T-helper 1 cell treated with Interleukin-12 subunit alpha and Interleukin-12 subunit beta and Interleukin-4 antibody, amounts not matched to agents 30 ng/mL and 1 ng/mL, for 36 hours (primary cell): ENCODE data around the gene PTPRG. TPM values are rescaled to one million over a fixed set of nuclear protein-coding genes. Genes with fewer than 3 reads are reported as not detected.

ENCODE experiments used
- intact Hi-C: fragments of 100-400 bp; cut with micrococcal nuclease; formaldehyde crosslinking; loops from one replicate; pipeline ENCODE4 v1.15.1; 2024
- total RNA-seq: library from RNA; stranded (reverse); gene quantifications from 2 replicates; pipeline ENCODE4 v1.2.3, GENCODE V29; 2022

Gene PTPRG
- total RNA-seq, 1 donor from 2014 or later = 2.5 TPM

DNA sequence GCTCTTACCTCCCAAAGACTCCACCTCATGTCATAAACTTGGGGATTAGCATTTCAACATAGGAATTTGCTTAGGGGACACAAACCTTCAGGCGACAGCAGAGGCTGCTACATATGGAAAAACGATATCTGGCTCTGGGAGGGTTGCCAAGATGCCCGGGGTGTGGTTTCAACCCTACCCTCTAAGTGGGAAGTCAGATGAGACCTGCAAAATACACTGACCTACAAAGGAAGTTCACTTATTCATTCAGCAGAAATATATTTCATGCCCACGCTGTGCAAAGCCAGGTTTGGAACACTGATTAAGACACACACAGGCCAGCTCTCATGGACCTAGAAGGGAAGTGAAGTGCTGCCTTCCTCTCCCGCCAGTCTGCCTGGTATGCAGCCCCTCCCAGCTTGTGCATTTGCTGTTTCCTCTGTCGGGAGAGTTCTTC, 572.7 kb downstream of the PTPRG start:
- intact Hi-C loops = no loop called here

DNA sequence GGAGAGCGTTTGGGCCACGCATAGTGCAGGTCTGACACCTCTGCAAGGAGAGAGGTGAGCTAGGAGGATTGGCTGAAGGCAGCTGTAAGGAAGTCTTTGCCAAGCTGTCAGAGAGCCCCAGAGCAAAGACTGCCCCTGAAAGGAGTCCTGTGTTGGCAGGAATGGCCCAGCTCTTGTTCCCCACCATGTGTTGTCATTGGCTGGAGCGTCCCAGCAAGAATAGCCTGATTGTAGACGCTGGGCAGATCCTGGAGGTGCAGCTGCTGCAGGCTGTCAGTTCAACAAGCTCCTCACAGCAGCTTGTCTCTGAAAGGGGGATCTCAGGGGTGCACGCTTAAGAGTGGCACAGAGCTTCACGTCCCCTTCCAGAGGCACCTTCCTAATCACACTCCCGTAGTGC, 574.4 kb downstream of the PTPRG start:
- intact Hi-C loops = no loop called here

DNA sequence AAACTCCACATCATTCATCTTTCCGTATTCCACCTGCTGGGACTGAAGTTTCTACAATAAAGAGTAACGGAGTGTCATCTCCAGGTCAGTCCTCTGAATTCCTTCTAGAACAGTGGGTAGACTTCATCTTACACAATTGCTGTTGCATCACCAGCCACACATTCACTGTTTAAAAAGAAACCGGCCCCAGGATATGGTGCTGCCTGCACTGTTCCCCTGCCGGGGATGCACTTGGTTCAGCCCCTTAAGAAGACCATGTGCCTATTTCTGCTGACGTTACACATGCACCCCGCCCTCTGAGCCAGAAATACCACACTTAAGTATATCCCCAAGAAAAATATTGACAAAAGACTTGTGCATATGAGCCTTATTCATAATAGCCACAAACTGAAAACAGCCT, 578.6 kb downstream of the PTPRG start:
- intact Hi-C loops = no loop called here

DNA sequence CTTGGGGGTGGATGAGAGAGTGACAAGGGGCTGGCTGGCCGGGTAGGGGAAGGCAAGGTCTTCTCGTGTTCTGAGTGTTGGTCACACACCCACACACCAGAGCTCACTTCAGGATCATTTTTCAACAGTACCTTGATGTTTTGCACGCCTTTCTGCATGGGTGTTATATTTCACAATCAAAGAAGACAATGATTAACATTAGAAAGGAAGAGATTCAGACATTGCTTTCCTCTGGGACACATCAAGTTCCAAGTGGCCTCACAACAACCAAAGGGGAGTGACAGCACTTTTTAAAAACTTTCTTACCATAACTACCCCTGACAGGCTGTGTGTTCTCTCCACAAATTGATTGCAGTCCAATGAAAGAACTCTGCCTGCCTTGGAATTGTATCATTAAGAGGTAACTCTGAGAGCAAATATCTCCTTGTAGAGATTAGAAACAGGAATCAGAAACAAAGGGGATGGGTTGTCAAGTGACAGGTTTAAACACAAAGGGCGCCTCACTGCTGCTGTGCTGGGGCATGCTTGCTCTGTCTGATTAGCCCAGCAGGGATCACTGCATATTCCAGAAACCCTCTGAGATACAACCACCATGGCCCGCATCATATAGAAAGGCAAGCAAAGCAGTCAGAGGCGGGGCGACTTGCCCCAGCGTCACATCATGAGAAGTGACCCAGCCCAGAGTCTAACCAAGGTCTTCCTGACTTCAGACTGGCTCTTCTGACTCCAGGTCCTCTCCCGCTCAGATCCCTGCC, 581.1 kb downstream of the PTPRG start:
- intact Hi-C loops = no loop called here

DNA sequence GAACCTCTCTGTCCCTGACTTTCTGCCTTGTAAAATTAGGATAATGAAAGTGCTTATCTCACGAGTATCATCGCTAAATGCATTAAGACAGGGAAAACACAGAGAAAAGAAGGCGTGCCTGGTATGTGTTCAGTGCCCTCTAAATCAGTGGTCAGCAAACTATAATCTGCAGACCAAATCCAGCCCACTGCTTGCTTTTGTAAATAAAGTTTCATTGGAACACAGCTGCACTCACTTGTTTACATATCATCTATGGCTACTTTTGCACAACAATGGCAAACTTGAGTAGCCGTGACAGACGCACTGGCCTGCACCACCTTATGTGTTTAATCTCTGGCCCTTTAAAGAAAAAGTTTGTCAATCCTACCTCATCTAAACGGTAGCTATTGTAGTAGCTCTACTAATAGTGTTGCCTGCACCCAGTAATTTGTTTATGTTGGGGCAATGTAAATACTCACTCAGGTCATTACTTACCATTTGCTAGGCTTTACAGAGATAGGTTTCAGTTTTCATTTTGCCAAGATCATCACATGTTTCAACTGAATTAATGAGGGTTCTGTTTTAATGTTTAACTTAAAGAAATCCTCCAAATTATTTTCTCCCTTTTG, 582.6 kb downstream of the PTPRG start:
- intact Hi-C loops = no loop called here

DNA sequence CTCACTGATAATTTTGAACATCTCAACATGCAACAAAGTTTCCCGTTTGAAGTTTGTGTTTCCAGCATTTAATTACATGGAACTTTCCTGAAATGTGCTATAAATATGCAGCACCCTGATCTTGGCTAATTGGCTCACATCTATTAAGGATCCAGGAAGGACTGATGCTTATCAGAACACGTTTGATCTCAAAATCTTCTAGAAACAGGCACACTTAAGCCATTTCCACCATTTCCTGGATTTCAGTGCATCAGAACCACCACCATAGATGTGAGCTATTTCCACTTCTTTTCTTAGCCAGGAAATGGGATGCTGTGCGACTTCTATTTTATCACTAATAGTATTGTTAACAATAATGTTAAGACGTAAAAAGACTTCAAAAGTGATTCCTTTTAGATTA, 583.1 kb downstream of the PTPRG start:
- intact Hi-C loops = no loop called here

DNA sequence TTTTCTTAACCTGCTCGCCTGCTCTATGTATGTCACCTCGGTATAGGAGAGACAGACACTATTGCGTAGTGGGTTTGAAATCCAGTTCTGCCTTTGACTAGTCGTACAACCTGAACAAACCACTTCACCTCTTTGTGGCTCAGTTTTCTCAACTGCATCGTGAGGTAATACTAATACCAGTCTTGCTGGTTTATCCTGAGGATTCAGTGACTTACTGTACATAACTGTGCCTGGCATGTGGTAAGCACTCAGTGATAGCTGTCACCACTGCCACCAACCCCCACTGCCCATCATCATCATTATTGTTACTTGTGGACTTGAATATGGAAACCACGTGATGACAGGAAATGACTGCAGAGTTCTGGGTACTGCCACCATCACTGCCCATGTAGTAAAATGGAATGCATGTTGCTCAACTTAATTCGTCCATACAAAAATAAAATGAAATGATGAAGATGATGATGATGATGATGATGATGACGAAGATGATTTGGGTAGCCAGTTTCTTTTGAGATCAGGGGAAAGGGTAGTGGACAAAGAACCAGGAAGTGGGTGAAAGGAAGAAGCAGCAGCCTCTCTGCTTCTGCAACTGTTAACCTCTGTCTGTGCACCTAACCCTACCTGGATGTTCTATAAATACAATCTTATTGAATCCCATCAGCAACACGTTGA, 583.9 kb downstream of the PTPRG start:
- intact Hi-C loops = no loop called here

DNA sequence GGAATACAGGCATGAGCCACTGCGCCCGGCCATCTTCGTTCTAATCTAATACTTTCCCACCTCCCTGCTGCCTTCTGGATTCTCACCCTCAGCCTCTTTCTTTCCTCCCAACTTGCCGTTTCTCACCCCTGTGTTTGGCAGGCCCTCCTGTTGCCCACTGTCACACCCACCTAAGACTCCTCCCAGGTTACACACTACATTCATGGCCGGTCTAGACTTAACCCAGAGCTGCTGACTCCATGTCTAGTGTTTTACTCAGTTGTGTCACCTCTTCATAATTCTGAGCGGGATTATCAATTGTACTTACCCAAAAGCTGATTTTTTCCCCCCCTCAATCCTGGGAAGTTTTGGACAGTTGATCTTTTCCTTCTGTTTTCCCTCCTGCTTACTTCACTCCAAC, 588.2 kb downstream of the PTPRG start:
- intact Hi-C loops = no loop called here

DNA sequence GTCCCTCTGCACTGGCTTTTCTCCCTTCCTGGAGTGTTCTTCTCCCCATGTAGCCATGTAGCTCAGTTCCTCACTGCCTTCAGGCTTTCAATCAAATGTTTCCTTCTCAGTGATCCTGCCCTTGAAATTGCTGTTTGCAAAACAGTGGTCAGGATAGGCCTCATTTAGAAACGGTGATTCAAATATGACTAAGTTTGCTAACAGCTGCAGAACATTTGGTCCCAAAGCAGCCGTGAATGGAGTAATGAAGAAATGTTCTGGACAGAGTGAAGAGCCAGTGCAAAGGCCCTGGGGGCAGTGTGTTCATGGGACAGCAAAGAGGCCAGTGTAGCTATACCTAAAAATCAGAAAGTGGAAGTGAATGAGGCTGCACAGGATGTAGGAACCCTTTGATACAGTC, 588.6 kb downstream of the PTPRG start:
- intact Hi-C loops = no loop called here

DNA sequence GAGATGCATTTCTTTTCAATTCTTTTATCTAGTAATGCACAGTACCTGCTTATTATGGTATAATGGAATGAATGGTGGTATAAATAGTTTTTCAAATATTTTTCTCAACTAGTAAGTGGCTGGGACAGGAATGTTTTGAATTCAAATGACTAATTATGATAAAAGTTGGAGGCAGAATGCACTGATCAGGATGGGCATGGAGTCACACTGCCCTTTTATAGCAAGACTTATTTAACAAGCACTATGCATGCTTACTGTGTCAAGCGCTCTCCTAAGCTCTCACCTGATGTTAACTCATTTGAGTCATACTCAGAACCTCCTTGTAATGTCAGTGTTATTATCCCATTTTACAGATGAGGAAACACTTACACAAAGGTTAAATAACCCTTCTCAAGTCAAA, 590.2 kb downstream of the PTPRG start:
- intact Hi-C loops = no loop called here

DNA sequence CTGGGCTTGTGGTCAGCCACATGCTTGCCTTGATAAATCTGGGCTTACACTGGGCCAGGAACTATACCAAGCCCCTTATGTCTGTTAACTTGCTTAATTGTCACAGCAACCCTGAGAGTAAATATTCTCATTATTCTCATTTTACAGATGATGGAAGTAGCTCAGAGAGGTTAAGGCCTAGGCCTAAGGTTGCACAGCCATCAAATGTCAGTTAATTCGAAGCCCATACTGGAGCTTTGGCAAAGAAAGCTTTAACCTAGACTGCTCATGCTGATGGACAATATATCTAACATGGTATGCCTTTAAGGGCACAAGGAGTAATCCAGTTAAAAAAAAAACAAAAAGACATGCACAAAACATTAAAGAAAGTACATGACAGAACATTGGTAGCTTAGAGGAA, 591.9 kb downstream of the PTPRG start:
- intact Hi-C loops = no loop called here

DNA sequence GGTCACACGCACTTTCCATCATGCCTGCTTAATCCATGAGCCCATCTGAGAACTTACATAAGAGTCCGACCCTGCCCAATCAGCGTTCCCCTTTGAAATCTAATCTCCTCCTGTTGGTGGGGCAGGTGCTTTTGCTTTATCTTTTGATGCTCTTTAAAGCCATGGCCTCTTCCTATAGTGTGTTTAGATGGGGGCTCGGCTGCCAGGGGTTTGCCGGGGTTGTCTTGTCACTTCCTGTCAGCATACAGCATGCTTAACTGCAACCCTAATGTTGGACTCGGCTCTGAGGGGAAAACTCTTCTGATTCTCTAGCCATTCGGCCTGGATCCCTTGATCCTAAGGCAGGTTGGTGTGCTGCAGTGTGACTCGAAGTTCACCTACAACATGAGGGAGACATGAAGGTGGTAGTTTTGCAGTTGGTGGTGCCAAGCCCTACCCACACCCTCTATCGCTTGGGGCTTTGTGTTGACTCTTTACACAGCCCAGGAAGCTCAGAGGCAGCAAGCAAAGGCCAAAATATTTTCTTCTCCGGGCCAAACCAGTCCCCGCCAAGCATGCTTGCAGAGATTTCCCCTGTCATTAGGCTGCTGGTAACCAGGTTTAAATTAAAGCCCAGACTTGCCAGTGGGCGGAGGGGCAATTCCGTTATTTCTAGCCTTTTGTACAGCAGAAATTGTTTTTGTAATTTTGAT, 593.2 kb downstream of the PTPRG start:
- intact Hi-C loops = no loop called here

DNA sequence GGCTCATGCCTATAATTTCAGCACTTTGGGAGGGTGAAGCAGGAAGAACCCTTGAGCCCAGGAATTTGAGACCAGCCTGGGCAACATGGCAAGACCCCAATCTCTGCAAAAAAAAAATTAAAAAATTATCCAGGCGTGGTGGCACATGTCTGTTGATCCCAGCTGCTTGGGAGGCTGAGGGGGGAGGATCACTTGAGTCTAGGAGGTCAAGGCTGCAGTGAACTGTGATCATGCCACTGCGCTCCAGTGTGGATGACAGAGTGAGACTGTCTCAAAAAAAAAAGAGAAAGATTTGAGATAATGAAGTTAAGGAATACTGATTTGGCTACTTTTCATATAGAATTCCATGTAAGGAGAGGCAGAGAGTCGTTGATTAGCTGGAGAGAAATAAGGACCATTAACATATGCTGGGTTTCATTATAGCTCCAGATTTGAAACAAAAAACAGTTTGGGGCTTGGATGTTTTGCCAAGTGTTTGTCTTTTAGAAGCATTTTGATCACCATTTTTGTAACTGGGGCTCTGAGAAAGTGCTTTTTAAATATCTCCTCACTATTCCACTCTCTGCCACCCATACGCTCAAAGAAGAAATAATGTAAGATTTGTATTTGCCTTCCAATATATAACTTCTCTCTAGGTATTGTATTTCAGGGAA, 597.8 kb downstream of the PTPRG start:
- intact Hi-C loops = no loop called here

DNA sequence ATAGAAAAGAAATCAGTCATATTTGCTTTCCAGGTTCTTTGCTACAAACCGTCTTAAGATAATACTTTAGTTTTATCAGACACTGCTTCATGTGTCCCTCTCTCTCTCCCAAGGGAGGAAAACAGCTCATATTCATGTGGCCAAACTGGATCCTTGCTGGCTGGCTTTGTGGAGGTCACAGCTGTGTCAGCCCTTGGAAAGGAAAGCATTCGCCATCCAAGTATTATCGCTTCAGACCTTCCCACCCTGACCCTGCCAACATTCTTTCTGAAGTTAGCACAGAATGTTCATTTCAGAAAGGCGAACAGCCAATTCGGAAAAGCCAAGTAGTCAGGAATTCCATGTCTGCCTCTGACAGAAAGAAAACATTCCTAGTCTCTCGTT, 598.3 kb downstream of the PTPRG start:
- intact Hi-C loops = no loop called here

DNA sequence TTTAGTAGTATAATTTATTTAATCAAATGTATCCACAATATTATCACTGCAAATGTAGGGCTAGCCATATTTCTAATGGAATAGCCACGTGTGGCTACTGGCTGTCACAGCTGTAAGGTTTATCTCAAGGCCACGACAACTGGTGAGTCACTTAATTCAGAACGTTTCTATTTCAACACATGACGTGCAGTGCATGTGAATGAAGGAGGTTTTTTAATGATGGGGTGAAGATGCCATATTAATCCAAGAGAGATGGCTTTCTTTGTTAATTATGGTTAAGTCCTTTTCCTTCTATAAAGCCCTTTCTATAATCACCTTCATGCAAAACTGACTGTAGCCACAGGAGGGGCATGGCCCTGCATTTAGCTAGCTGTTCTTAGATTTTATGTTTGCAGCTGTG, 600.0 kb downstream of the PTPRG start:
- intact Hi-C loops = no loop called here

DNA sequence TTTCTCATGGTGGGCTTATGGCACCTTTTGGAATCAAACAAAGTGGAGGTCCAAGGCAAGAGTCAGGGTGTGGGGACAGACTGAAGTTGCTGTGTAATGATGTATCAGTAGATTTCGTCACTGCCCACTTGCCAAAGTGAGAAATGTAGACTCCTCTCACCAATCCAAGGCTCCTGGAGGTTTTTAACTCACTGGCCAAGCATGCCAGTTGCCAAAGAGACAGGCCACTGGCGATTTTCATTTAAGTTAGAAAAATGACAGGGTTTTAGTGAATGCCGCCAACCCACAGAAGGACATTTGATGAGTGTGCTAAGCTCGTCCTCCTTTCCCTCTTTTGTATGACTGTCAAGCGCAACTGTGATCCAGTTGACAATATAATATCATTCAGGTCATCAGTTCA, 602.8 kb downstream of the PTPRG start:
- intact Hi-C loops = no loop called here

DNA sequence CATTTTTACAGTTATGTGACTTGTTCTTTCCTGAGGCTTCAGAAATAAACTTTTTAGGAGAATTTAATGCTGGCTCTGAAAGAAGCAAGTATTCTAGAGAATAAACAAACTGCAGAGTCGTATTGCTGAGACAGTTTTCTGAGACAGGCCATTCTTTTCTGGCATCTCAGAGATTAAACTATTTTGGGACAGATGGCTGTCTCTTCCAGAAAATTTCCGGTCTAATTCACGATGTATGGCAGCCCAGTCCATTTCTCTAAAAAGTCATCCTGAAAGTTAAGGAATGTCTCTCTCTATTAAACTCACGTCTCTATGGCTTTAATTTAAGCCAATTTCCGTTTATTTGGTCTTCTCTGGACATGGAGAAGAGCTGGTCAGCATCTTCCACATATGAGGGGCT, 603.4 kb downstream of the PTPRG start:
- intact Hi-C loops = no loop called here

DNA sequence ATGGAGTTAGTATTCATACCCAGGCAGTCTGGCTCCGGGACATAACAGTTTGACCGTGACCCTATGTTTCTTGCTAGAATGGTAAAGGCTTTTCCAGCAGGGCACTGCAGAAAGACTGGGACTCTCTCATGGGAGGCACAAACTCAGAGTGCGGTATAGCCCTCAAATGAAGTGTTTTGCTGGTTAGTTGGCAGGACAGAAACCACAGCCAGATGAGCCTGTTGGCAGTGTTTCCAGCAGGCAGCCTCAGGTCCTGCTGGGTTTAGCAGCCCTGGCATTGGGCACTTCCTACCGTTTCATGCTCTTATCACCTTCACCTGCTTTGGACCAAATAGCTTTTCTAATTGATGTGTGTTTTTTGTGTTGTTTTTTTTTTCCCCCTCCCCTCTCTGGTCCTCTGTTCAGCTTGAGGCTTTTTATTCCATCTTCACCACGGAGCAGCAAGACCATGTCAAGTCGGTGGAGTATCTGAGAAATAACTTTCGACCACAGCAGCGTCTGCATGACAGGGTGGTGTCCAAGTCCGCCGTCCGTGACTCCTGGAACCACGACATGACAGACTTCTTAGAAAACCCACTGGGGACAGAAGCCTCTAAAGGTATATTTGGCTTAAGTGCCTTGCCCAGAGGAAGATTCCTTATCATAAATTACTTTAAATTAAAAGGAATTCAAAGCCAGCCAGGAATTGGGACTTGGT, 606.3 kb downstream of the PTPRG start:
- intact Hi-C loops = no loop called here

DNA sequence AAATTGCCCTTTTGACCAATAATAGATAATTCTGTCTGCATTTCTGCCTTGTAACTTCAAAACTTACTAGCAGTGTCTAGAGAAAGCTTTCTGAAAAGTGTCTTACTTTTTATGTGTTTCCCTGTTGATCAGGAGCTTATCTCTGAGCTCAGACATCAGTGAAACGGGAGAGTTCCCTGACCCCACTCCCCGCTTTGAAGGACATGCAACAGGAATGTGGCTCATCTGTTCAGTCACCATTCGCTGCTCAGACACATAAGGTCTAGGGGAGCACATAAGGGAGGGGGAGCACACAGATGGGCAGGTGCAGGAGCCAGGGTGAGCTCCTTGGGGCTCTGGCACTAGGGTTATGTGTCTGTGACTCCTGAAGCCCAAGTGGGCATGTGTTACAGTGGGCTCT, 607.0 kb downstream of the PTPRG start:
- intact Hi-C loops = no loop called here

DNA sequence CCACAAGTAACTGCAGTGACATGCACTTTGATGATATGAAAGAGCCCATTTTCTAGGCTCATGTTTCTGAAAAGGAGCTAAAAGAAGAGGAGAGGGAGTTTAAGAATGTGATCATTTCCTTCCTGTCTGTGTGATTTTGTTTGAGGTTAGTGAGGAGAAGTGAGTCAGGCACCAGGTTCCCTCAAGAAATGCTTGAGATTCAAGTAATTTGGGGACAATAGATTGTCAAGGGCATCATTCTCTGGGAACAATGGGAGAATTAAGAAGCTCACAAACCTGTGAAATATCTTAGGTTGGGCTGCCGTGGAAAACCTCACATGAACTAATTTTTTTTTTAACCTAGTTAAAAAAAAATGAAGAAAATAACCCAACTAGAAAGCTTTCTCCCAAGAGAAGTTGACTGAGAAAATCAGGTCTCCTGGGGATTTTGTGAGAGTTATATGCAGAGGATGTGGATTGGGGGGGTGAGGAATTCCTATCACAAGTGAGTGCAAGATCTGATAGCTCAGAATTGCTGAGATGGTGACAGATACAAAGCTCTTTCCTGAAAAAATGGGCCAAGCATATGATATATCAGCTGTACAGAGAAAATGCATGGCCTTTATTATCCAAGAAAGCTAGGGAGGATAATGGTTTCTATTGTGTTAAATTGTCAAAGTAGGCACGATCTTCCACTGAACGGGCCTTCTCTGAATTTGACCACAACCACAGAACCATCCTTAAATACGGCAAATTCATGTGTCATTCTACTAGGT, 608.7 kb downstream of the PTPRG start:
- intact Hi-C loops = no loop called here
